Measurements from ENCODE around the gene RASGRF2.

RASGRF2 gene

DNA sequence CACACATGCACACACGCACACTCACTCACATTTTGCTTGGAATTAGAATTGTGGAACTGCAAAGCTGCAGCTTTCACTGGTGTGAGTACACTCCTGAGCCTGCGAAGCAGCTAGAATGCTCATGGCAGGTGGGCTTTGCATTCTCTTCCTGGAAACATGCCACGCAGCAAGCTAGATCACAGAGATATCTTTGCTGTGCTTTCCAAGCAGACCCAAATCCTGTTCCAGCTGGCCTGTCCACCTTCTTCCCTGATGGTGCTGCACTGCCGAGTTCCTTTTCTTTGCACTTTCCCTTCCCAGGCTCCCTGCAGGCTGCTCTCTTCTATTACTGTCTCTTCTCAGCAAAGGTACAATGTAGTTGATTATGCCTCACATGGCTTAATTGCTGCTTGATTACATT lies 180.3 kb downstream of the RASGRF2 start:
- TF ChIP-seq, protein P1, sequence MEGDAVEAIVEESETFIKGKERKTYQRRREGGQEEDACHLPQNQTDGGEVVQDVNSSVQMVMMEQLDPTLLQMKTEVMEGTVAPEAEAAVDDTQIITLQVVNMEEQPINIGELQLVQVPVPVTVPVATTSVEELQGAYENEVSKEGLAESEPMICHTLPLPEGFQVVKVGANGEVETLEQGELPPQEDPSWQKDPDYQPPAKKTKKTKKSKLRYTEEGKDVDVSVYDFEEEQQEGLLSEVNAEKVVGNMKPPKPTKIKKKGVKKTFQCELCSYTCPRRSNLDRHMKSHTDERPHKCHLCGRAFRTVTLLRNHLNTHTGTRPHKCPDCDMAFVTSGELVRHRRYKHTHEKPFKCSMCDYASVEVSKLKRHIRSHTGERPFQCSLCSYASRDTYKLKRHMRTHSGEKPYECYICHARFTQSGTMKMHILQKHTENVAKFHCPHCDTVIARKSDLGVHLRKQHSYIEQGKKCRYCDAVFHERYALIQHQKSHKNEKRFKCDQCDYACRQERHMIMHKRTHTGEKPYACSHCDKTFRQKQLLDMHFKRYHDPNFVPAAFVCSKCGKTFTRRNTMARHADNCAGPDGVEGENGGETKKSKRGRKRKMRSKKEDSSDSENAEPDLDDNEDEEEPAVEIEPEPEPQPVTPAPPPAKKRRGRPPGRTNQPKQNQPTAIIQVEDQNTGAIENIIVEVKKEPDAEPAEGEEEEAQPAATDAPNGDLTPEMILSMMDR (IDR thresholded peaks at IDR 0.05; ENCODE audit: control insufficient read depth, extremely low read depth, insufficient read depth) = no peak
- no peak for DNase-seq (ENCODE audit: low read depth)
- no peak overlapping the region for H3K4me3 ChIP-seq (ENCODE audit: low read depth, low read length)

DNA sequence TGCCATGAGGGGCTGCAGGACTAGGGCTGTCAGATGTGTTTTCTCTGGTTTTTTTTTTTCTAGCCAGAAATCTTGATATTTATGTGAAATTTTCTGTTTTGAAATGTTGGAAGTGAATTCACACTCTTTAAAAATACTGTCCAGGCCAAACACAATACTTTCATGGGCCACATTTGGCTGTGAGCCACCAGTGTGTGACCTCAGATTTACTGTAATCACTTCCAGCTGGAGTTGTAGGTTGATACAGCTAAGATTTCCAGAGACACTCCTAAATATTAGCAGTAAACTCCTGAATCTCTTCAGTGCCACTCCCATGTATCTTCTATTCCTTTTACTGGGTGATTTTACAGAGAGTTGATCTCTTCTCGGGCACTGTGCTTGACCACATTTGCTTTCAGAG lies 180.8 kb downstream of the RASGRF2 start:
- no peak for DNase-seq (ENCODE audit: low read depth)
- TF ChIP-seq, protein P1 (IDR thresholded peaks at IDR 0.05; ENCODE audit: control insufficient read depth, extremely low read depth, insufficient read depth) = no peak
- H3K4me3 ChIP-seq (ENCODE audit: low read depth, low read length) = no peak overlapping the region

DNA sequence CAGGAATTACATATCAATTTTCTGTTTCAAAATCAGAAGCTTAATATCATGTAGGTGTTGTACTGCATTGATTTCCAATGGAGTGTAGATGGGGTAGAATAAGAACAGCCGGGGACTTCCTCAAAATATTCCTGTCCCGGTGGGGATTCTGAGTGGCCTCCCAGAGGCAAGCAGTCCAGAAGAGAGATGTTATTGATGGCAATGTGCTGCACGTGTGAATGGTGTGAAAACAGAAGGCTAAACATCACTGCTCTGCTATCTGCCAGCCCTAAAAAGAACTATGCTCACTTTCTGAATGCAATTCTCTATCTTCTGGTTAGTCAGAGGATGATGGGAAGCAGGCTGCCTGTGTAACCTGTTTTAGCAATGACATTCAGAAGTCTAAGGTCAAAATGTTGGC lies 181.9 kb downstream of the RASGRF2 start:
- TF ChIP-seq, protein P1 (IDR thresholded peaks at IDR 0.05; ENCODE audit: control insufficient read depth, extremely low read depth, insufficient read depth) = no peak
- DNase-seq (ENCODE audit: low read depth) = no peak
- H3K4me3 ChIP-seq (ENCODE audit: low read depth, low read length) = no peak overlapping the region

DNA sequence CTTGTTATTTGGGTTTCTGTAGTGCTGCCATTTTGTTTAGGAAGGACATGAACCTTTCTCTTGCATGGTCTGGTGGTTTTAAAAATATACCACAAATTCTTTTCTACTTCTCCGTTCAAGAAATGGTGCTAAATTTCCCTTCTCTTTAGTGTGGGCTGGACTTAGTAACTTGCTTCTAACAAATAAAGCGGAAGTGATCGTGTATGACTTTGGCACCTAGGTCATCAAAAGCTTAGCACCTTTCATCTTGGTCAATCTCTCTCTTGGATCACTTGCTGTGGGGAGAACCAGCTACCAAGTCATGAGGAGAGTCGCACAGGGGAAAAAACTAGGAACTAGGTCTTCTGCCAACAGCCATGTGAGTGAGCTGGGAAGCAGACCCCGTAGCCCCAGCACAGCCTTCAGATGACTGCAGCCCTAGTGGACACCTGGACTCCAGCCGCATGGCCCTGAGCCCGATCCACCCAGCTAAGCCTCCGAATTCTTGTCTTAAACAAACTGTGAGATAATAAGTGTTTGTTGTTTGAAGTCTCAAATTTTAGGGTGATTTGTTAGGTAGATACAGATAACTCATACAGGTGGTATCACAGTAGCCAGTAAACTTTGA lies 185.3 kb downstream of the RASGRF2 start:
- TF ChIP-seq, protein P1 (IDR thresholded peaks at IDR 0.05; ENCODE audit: control insufficient read depth, extremely low read depth, insufficient read depth) = no peak
- H3K4me3 ChIP-seq (ENCODE audit: low read depth, low read length) = no peak overlapping the region
- no peak for DNase-seq (ENCODE audit: low read depth)

DNA sequence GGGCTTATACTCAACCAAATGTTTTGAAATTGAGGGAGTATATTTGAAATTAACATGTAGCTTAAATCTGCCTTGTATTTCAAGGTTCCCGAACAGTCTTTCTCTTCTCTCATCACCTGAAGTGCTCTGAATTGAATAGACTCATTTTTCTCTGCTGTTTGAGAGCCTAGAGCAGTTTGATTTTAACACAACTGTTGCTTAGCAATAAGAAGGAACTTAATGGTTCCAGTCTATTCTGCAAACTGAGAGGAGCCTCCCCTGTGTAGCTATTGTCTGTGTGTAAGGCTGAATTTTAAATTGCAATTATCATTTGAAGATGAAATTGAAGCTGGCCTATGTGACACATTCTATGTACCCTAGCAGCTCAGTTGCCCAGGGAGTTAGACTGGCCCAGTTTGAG lies 185.9 kb downstream of the RASGRF2 start:
- no peak overlapping the region for H3K4me3 ChIP-seq (ENCODE audit: low read depth, low read length)
- TF ChIP-seq, protein P1 (IDR thresholded peaks at IDR 0.05; ENCODE audit: control insufficient read depth, extremely low read depth, insufficient read depth) = no peak
- DNase-seq (ENCODE audit: low read depth) = no peak

DNA sequence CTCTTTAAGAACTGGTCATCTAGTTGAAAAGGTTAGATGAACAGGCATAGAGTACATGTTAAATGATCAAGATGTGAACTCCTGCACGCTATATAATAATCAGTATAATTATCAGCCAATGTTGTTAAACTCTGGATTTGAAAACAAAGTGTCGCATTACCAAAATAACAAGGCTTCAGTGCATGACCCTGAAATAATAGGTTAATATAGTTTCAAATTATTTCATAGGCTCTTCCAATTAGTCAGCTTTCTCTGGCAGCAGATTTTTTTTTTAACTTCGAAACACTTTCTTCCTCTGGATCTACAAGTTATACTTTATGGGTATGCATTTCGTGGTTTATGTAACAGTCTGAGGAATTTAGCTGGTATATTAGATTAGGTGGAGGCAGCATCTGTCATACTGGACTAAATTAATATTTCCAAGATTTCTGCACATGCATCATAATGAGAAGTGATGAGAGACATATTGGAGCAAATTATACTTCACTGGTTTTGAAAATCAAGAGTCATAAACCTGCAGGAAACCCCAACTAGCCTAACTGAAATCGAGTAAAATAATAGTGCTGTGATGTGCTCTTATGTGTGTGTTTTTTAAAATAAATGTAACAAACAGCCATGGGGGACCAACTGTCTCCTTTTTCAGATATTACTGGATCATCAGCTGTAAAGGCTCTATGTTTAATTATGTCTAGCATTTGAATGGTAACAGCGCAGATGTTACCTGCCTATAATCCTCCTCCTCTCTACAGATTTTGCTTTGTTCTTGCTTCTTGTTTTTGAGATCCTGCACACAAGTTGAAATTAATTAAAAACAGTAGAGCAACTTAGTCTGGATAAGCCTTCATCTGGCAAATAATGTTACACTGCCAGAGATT lies 187.1 kb downstream of the RASGRF2 start:
- TF ChIP-seq, protein P1 (IDR thresholded peaks at IDR 0.05; ENCODE audit: control insufficient read depth, extremely low read depth, insufficient read depth) = no peak
- no peak overlapping the region for H3K4me3 ChIP-seq (ENCODE audit: low read depth, low read length)
- DNase-seq (ENCODE audit: low read depth) = no peak
